Upper lobe of right lung (tissue), 1 donor: ENCODE data around the gene ZNF136. TPM values are rescaled to one million over a fixed set of nuclear protein-coding genes. Genes with fewer than 3 reads are reported as not detected.
A peak's percentile ranks its signal among the peaks of the same experiment; 100 is the strongest.

Experiments
- ATAC-seq: fragments of 200-7000 bp; cut with Tn5 transposase; one replicate; pipeline ENCODE4 v1.9.1; 2020; ENCODE audit warnings: mild to moderate bottlenecking, moderate library complexity
- DNase-seq: peaks from one replicate; pipeline ENCODE4 v3.0.0-alpha.2; 2020
- H3K27ac ChIP-seq: fragments of 200-600 bp; one replicate; pipeline ENCODE4 v1.8.0; 2022
- H3K27me3 ChIP-seq: fragments of 200-600 bp; one replicate; pipeline ENCODE4 v1.8.0; 2022; ENCODE audit warnings: mild to moderate bottlenecking
- H3K36me3 ChIP-seq: fragments of 200-600 bp; one replicate; pipeline ENCODE4 v1.8.0; 2022
- H3K4me1 ChIP-seq: fragments of 200-600 bp; one replicate; pipeline ENCODE4 v1.8.0; 2022
- H3K4me3 ChIP-seq: fragments of 200-600 bp; one replicate; pipeline ENCODE4 v1.8.0; 2022; ENCODE audit warnings: mild to moderate bottlenecking
- H3K9me3 ChIP-seq: fragments of 200-600 bp; one replicate; pipeline ENCODE4 v1.8.0; 2022
- CTCF ChIP-seq: fragments of 200-600 bp; IDR thresholded peaks from one replicate; pipeline ENCODE4 v1.8.0; 2022; ENCODE audit warnings: antibody characterized with exemption
- intact Hi-C: fragments of 100-400 bp; cut with DNase I; formaldehyde crosslinking; loops from one replicate; pipeline ENCODE4 v1.11.0; 2022
- total RNA-seq: library from RNA; stranded (reverse); fragmentation: NEBNext Ultra II Directional; extraction: Animal tissue kit (Norgen Biotek cat#: 25700); gene quantifications from one replicate; pipeline ENCODE4 v1.2.1, GENCODE V29; 2021
- donor health status: DM: no; HTN: yes; CAD: no; lungs with severe emphysema.

ZNF136 gene
- total RNA-seq, 1 donor from 2014 or later = 14.4 TPM

DNA sequence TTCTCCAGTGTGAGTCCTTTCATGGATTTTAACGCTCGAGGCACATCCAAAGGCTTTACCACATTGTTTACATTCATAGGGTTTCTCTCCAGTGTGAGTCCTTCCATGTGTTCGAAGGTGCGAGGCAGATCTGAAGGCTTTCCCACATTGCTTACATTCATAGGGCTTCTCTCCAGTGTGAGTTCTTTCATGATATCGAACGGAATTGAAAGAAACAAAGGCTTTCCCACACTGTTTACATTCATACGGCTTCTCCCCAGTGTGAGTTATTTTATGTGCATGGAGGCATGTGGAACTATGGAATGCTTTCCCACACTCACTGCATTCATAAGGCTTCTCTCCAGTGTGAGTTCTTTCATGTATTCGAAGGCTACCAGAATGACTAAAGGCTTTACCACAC, 17.5 kb upstream of the ZNF136 start:
- H3K9me3 ChIP-seq = no peaks in the 10 kb centered on the region
- intact Hi-C loops = loop anchor here (10.0 kb wide), 1 partner anchor 91 kb away; the partner anchor contains the start of gene ZNF878
- no peak for DNase-seq
- ATAC-seq = no peak
- no peaks in the 10 kb centered on the region for H3K27me3 ChIP-seq
- H3K27ac ChIP-seq = no peak overlapping the region
- peaks cover 10% of the 10 kb centered on the region for H3K4me1 ChIP-seq
- H3K36me3 ChIP-seq = peaks cover 32% of the 10 kb centered on the region
- no peak overlapping the region for H3K4me3 ChIP-seq
- TF ChIP-seq CTCF = no peak

DNA sequence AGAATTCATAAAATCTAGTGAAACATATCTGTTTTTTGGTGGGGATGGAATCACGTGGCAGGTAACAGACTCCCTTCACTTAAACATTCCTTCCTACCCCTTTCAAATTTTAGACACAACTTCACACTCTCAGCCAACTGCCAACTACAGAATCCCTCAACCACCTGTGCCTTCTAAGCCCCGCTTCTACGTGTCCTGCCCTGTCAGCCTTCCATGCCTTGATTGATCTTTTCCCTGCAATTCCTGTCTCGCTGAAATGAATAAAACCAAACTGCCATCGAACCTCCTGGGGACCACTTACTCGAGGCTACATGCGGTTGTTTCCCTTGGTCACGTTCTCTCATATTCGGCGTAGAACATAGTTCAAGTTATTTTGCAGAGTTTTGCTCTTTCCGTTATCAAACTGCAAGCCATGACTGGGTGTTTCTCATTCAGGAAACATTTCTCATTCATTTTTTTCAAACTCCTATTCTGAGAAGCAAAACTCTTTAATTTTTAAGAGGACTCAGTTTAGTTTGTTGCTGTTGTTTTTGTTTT, 7.5 kb upstream of the ZNF136 start:
- no peak for ATAC-seq
- H3K27ac ChIP-seq = peak overlapping the region; percentile 83
- H3K4me3 ChIP-seq = peak overlapping the region; percentile 78
- H3K9me3 ChIP-seq = no peaks in the 10 kb centered on the region
- H3K36me3 ChIP-seq = peaks cover 9% of the 10 kb centered on the region
- no peak for TF ChIP-seq CTCF
- no peaks in the 10 kb centered on the region for H3K27me3 ChIP-seq
- H3K4me1 ChIP-seq = peaks cover 10% of the 10 kb centered on the region
- no peak for DNase-seq
- intact Hi-C loops = no loop called here

DNA sequence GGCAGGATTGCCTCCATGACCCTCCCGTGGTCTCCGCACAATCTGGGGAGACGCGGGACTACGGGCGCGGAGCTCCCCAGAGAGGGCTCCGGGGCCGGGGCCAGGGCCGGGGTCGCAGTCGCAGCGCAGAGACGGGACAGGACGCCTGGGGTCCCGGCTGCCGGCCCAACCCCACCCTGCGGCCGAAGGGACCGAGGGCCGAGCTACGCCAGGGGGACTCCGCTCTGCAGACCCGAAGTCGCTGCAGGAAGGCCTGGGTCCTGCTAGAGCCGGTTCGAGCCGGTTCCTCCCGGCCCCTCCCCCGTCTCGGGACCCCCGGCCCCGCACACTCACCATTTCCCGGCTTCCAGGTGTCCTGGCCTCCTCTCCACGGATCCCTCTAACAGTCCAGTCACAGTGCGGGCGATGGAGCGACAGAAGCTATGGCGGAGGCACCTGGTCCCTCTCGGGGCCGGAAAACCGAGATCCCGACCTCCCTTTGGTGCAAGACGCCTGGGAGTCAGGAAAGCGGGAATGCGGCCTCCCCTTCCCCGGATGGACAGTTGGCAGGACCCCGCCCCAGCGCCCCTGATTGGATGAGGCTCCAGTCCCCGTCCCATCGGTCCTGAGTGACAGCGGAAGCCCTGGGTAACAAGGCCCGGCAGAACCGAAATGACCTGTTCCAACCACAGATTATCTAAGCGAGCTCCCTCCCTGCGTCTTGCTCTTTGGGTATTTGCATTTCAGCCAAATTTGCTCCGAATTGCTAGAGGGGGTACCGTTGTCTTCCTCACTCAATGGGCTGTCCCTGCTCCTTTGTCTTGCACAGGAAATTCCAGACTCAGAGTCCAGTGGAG, 6.5 kb upstream of the ZNF136 start, which contains the start of gene ZNF625:
Gene ZNF625, minus strand, starts transcription at position 512 of the 836 bp plus-strand sequence. Its CDS starts 176 bp downstream, at position 336.
- Histone ChIP-seq H3K4me1 (peaks cover 10% of the 10 kb centered on the region), H3K9me3 (no peaks in the 10 kb centered on the region), H3K27ac (peak within 1 kb of the TSS; percentile 83), H3K36me3 (peaks cover 5% of the 10 kb centered on the region), H3K4me3 (peak within 1 kb of the TSS; percentile 78), H3K27me3 (no peaks in the 10 kb centered on the region)
- no peak for TF ChIP-seq CTCF
- DNase-seq (peak; percentile 93), ATAC-seq (peak; percentile 99)
- intact Hi-C loops = no loop called here

DNA sequence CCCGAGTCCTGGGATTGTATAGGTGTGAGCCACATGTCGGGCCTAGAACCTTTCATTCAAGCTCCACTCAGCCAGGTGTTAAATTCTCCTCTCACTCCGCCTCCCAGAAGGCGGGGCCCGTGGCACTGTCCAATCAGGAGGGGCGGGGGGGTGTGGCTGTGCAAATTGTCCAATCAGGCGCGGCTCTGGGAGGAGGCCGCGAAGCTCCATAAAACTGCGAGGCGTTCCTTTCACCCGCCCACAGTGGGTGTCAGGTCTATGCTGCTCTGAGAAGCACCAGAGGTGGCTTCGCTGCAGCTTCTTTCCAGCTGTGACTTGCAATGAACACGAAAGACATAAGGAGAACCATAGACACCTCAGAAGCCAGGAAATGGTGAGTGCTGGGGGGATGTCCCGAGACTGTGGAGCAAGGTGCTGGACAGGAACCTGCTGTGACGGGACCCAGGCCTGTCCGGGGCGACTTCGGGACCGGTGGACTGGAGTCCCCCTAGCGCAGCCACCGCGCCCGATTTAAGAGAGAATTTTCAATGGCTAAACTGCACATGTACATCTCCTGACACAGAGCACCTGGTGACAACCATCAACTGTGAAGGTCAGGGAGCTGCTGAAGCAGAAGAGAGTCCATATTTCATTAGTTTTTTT, 3.0 kb upstream of the ZNF136 start:
- Histone ChIP-seq H3K9me3 (no peaks in the 10 kb centered on the region), H3K4me3 (no peak overlapping the region), H3K36me3 (peaks cover 3% of the 10 kb centered on the region), H3K27me3 (no peaks in the 10 kb centered on the region), H3K4me1 (peaks cover 28% of the 10 kb centered on the region), H3K27ac (no peak overlapping the region)
- intact Hi-C loops = no loop called here
- DNase-seq (no peak), ATAC-seq (no peak)
- no peak for TF ChIP-seq CTCF

DNA sequence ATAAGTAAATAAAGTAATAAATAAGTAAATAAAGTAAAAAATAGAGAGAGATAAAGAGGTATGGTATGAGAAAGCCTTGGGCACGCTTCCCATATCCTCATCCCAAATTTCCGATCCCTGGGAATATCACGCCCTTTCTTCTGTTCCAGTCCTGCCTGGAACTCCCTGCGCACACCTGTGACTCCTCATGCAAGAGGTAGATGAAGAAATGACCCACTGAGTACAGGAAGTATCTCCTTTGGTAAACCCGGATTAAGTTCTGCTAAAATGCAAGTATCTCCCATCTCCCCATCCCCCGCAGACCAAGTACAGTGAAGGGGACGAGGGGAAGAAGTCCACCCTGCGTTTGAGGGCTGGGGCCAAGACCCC, 399 bp upstream of the ZNF136 start:
- ATAC-seq (no peak), DNase-seq (no peak)
- peaks cover 9% of the 10 kb centered on the region for H3K36me3 ChIP-seq
- intact Hi-C loops = no loop called here
- peak overlapping the region; percentile 97 for H3K4me3 ChIP-seq
- peaks cover 35% of the 10 kb centered on the region for H3K4me1 ChIP-seq
- no peaks in the 10 kb centered on the region for H3K9me3 ChIP-seq
- no peaks in the 10 kb centered on the region for H3K27me3 ChIP-seq
- TF ChIP-seq CTCF = no peak
- peak overlapping the region; percentile 98 for H3K27ac ChIP-seq
